COLO668 (cell line): ENCODE measurements around the gene ANKRD34A.

Experiments
- DNase-seq: peaks from one replicate; lab custom pipeline; 2025; ENCODE audit not compliant: unreplicated experiment; lab: John Stamatoyannopoulos, UW

ANKRD34A gene

DNA sequence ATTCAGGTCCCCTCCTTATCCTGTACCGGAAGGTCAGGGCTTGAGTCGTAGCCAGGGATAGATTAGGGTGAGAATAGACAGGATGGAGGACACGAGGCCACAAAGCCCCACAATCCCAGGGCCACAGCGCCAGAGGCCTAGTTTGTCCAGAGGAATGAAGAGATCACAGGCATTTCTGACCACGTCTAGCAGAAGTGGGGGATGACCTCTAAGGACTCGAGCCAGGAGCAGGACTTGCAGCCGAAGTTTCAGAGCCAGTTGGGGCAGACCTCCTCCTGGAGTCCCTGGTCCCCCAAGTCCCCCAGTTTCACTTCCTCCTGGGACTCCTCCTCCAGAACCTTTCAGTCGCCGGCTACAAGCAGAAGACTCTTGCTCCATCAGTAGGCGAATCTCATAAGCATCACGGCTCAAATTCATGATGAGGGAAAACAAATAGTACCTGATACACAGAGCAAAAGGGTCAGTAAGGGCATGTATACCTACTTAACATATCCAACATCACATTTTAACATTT is 52.2 kb downstream of the ANKRD34A start:
- DNase-seq: no peak
